Sigmoid colon (tissue), 4 donors: ENCODE measurements around the gene MGST3.

ENCODE experiments used
- CTCF ChIP-seq, 4 experiments: fragments of 450-650 bp in 3 of 4; fragments of 200-600 bp in 1 of 4; IDR thresholded peaks; one replicate each; pipeline ENCODE4 v1.5.1; 2016 to 2019; ENCODE audit warnings: antibody characterized with exemption in 4 of 4, mild to moderate bottlenecking in 3 of 4, moderate library complexity in 2 of 4
- EP300 ChIP-seq, 4 donors: sonication (generic); formaldehyde crosslinking; IDR thresholded peaks; one replicate each; pipeline ENCODE4 v1.6.1; 2017; ENCODE audit warnings: antibody characterized with exemption in 4 of 4
- POLR2A ChIP-seq, 2 donors: fragments of 450-650 bp; IDR thresholded peaks; one replicate each; pipeline ENCODE4 v1.6.1; 2016; ENCODE audit warnings: antibody characterized with exemption in 2 of 2, mild to moderate bottlenecking in 2 of 2, moderate library complexity in 2 of 2
- POLR2AphosphoS5 ChIP-seq, 4 donors: sonication (generic); formaldehyde crosslinking; IDR thresholded peaks; one replicate each; pipeline ENCODE4 v1.6.1; 2017; ENCODE audit warnings: antibody characterized with exemption in 4 of 4

- TF ChIP-seq POLR2AphosphoS5 (IDR thresholded peaks at IDR 0.05) (no peak), EP300 (IDR thresholded peaks at IDR 0.05) (no peak), CTCF (IDR thresholded peaks at IDR 0.05) (no peak), POLR2A (IDR thresholded peaks at IDR 0.05) (no peak)
Observed at GRCh38 chr1:165671526-165671925, 40.5 kb downstream of the MGST3 start.
